KMS-11 (cell line): Measurements from ENCODE around the gene GPS1.

Source experiments
- H2AFZ ChIP-seq: fragments of 200-600 bp; sonication (generic); 2 replicates; pipeline ENCODE4 v1.6.1; 2016; ENCODE audit warnings: antibody characterized with exemption, mixed run types, low read depth
- H3K27ac ChIP-seq: fragments of 200-600 bp; sonication (generic); 2 replicates; pipeline ENCODE4 v1.6.1; 2016; ENCODE audit warnings: mild to moderate bottlenecking, mixed run types
- H3K27me3 ChIP-seq: fragments of 200-600 bp; sonication (generic); 2 replicates; pipeline ENCODE4 v1.6.1; 2017; ENCODE audit warnings: mild to moderate bottlenecking, low read depth, mixed run types, moderate library complexity; ENCODE audit not compliant: insufficient read depth
- H3K36me3 ChIP-seq: fragments of 200-600 bp; sonication (generic); 2 replicates; pipeline ENCODE4 v1.6.1; 2017; ENCODE audit warnings: mild to moderate bottlenecking, mixed run types; ENCODE audit not compliant: insufficient read depth
- H3K4me1 ChIP-seq: fragments of 200-600 bp; sonication (generic); 2 replicates; pipeline ENCODE4 v1.6.1; 2016; ENCODE audit warnings: mild to moderate bottlenecking, low read depth, mixed run types; ENCODE audit not compliant: poor library complexity, severe bottlenecking
- H3K4me2 ChIP-seq: fragments of 200-600 bp; sonication (generic); 2 replicates; pipeline ENCODE4 v1.7.0; 2016; ENCODE audit warnings: mild to moderate bottlenecking, mixed run types
- H3K4me3 ChIP-seq: fragments of 200-600 bp; sonication (generic); IDR thresholded peaks from 2 replicates; pipeline ENCODE4 v1.6.1; 2017; ENCODE audit warnings: low read depth, low read length, mixed read lengths; ENCODE audit not compliant: insufficient read depth
- H3K79me2 ChIP-seq: fragments of 200-600 bp; sonication (generic); 2 replicates; pipeline ENCODE4 v1.6.1; 2016; ENCODE audit warnings: low read depth, mixed run types; ENCODE audit not compliant: insufficient read depth
- H3K9ac ChIP-seq: fragments of 200-600 bp; sonication (generic); 2 replicates; pipeline ENCODE4 v1.6.1; 2016; ENCODE audit warnings: mild to moderate bottlenecking, mixed run types
- H4K20me1 ChIP-seq: fragments of 200-600 bp; sonication (generic); 2 replicates; pipeline ENCODE4 v1.6.1; 2016; ENCODE audit warnings: mild to moderate bottlenecking, mixed run types; ENCODE audit not compliant: insufficient read depth
- CTCF ChIP-seq: fragments of 200-600 bp; sonication (generic); conservative IDR thresholded peaks from 2 replicates; pipeline ENCODE4 v1.6.1; 2017; ENCODE audit warnings: low read depth, mild to moderate bottlenecking, antibody characterized with exemption, low read length, moderate library complexity, mixed read lengths

Gene GPS1

GRCh38 chr17:82086941-82087906 is 35.5 kb downstream of the GPS1 start:
- no peak for TF ChIP-seq CTCF

DNA sequence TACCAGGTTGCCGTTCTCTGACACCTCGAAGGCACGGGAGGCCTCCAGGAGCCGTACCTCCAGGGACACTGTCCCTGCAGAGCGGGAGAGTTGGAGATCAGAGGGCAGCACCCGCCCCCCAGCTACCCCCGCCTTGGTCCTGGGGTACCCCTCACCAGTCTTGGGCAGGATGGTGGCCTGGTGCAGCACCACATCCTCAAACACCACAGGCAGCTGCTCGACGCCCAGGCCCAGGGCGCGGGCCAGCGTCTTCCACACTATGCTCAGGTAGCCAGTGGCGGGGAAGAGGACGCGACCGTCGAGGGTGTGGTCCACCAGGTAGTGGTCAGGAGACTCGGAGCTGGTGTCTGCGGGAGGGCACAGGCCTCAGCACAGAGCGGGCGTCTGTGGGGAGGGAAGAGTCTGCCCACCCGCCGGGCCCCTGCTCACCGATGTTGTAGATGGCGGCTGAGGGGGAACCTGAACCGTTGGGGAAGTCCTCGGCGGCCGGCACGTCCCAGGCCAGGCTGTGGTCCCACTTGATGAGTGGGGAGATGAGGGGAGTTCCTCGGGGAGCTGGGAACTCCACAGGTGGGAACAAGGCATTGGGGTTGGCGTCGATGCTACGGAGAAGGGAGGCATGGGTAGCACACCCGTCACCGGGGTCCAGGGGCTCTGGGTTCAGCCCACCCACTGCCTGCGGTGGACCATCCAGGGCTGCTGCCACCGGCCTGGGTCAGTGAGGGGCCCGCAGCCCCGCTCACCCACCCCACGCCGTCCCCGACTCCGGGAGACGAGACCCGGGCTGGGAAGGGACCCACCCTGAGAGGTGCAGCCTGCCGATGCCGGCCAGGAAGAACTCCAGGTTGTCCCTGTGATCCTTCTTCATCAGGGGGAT is 36.5 kb downstream of the GPS1 start:
- Histone ChIP-seq H3K4me1 (no peaks in the 10 kb centered on the region), H3K4me2 (no peak overlapping the region), H3K27ac (no peak overlapping the region), H3K4me3 (no peak overlapping the region), H3K36me3 (peaks cover 42% of the 10 kb centered on the region; the same call in 1 of the 2 replicates), H4K20me1 (no peaks in the 10 kb centered on the region), H3K9ac (no peak overlapping the region), H3K27me3 (no peaks in the 10 kb centered on the region), H2AFZ (no peak overlapping the region), H3K79me2 (no peaks in the 10 kb centered on the region; the same call in 1 of the 2 replicates)
- TF ChIP-seq CTCF, result no peak

More at GRCh38 chr17:82086941-82087906, 35.5 kb downstream of the GPS1 start:
- H3K9ac ChIP-seq, result no peak overlapping the region
- H3K4me2 ChIP-seq, result no peak overlapping the region
- peaks cover 38% of the 10 kb centered on the region; the same call in 1 of the 2 replicates for H3K36me3 ChIP-seq
- no peak overlapping the region for H2AFZ ChIP-seq
- H4K20me1 ChIP-seq, result no peaks in the 10 kb centered on the region
- no peak overlapping the region for H3K4me3 ChIP-seq
- H3K27ac ChIP-seq, result no peak overlapping the region
- H3K4me1 ChIP-seq, result no peaks in the 10 kb centered on the region
- no peaks in the 10 kb centered on the region; the same call in 1 of the 2 replicates for H3K79me2 ChIP-seq
- H3K27me3 ChIP-seq, result no peaks in the 10 kb centered on the region

- no peak for TF ChIP-seq CTCF
- Histone ChIP-seq H2AFZ (no peak overlapping the region), H3K4me2 (no peak overlapping the region), H3K4me1 (no peaks in the 10 kb centered on the region), H3K36me3 (peaks cover 40% of the 10 kb centered on the region; the same call in 1 of the 2 replicates), H3K79me2 (peaks cover 2% of the 10 kb centered on the region; the same call in 1 of the 2 replicates), H4K20me1 (no peaks in the 10 kb centered on the region), H3K27ac (no peak overlapping the region), H3K4me3 (no peak overlapping the region), H3K9ac (no peak overlapping the region), H3K27me3 (no peaks in the 10 kb centered on the region)
Measured at GRCh38 chr17:82088838-82089722, 37.4 kb downstream of the GPS1 start.
